Activated T-helper 2 cell treated with anti-CD3 and anti-CD28 coated beads, Interferon-gamma antibody, Interleukin-2, Interleukin-4, amounts not matched to agents 10 μg/mL and 5 μg/mL and 100 μg/mL, durations not matched to agents 14 hours and 24 hours and 36 hours (primary cell): ENCODE results near the gene EFNA1. TPM values are rescaled to one million over a fixed set of nuclear protein-coding genes. Genes with fewer than 3 reads are reported as not detected.

Source experiments
- DNase-seq: peaks from one replicate; pipeline ENCODE4 v3.0.0; 2021; ENCODE audit warnings: low spot score
- H3K27ac Mint-ChIP-seq: one replicate; pipeline ENCODE4 v1.8.0; 2021; ENCODE audit warnings: mixed read lengths
- H3K27me3 Mint-ChIP-seq: one replicate; pipeline ENCODE4 v1.8.0; 2021; ENCODE audit warnings: low read depth, mixed read lengths
- H3K36me3 Mint-ChIP-seq: one replicate; pipeline ENCODE4 v1.8.0; 2021; ENCODE audit warnings: low read depth, mixed read lengths
- H3K4me1 Mint-ChIP-seq: one replicate; pipeline ENCODE4 v1.8.0; 2021; ENCODE audit warnings: low read depth, mixed read lengths
- H3K4me3 Mint-ChIP-seq: one replicate; pipeline ENCODE4 v1.8.0; 2021; ENCODE audit warnings: low read depth, mild to moderate bottlenecking, moderate library complexity, mixed read lengths
- H3K9me3 Mint-ChIP-seq: one replicate; pipeline ENCODE4 v1.8.0; 2021; ENCODE audit warnings: mixed read lengths
- intact Hi-C: fragments of 100-400 bp; cut with micrococcal nuclease; formaldehyde crosslinking; loops from one replicate; pipeline ENCODE4 v1.15.1; 2023
- total RNA-seq: library from RNA; stranded (reverse); gene quantifications from 2 replicates; pipeline ENCODE4 v1.2.3, GENCODE V29; 2022

The EFNA1 gene, protein sequence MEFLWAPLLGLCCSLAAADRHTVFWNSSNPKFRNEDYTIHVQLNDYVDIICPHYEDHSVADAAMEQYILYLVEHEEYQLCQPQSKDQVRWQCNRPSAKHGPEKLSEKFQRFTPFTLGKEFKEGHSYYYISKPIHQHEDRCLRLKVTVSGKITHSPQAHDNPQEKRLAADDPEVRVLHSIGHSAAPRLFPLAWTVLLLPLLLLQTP
- 0.18 and 0.39 TPM in 2 replicates for total RNA-seq

DNA sequence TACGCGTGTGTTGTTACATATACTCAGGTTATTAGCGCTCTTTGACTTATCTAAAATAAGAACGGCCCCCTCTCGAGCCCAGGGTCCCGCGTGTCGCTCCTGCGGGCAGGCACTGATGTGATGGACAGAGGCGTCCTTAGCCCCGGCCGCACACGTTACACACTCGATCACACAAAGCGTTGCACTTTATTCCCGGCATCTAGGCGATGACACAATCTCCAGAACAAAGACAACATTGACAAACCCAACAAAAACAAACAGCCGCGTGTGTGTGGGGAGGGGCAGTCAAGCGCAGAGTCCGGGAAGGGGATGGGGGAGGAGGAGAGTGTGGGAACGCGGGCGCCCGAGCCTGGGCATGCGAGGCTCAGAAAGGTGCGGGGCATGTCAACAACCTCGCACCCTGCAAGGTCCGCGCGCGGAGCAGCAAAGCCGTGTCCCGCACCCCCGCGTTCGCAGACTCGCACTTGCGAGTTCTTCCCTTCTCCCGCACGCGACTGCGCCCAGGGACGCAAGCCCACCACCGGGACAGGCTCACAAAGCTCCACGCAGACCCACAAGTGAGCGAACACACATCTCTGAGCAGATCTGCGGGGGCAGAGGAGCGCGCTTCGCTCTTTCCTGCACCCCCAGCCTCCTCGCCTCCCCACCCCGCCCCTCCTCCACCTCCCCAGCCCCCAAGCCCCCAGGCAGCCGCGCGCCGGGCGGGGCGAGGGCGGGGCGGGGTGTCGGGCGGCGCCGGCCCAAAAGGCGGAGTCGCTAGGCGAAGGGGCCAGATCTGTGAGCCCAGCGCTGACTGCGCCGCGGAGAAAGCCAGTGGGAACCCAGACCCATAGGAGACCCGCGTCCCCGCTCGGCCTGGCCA lies at the start of gene EFNA1:
Gene EFNA1 (plus strand): TSS at position 772 of the 862 bp plus-strand sequence. CDS start 102 bp downstream, outside the sequence.
- H3K27ac Mint-ChIP-seq = peak within 1 kb of the TSS; percentile 36
- no peaks in the 10 kb centered on the region for H3K36me3 Mint-ChIP-seq
- peak; percentile 26 for DNase-seq
- H3K4me3 Mint-ChIP-seq = peak within 1 kb of the TSS; percentile 75
- peaks cover 18% of the 10 kb centered on the region for H3K4me1 Mint-ChIP-seq
- peaks cover 49% of the 10 kb centered on the region for H3K27me3 Mint-ChIP-seq
- no peaks in the 10 kb centered on the region for H3K9me3 Mint-ChIP-seq
- intact Hi-C loops = no loop called here

DNA sequence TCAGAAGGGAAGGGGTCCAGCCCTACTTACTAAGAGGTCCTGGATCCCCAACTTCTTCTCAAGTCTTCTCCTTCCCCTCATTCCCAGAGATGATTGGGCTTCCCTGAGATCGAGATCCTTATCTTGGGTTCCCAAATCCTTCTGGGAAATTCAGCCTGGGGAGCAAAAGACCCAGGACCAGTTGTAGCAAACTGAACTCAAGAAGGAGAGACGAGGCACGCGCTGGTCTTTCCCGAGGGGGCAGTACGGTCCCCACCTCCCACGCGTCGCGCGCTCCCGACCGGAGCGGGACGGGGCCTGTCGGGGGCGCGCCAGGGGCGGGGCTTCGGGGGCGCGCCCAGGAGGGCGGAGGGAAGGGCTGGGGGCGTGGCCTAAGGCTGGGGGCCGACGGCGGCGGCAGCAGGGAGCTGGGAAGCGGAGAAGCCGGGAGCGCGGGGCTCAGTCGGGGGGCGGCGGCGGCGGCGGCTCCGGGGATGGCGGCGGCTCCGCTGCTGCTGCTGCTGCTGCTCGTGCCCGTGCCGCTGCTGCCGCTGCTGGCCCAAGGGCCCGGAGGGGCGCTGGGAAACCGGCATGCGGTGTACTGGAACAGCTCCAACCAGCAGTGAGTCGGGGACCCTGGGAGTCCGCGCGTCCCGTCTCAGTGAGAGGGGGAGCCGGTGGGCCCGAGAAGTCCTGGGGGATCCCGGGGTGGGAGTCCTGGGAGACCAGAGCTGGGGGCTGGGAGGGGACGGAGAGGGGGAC lies 49.0 kb upstream of the EFNA1 start, which contains the start of gene EFNA3:
Gene EFNA3 (plus strand): TSS at position 369 of the 741 bp plus-strand sequence. CDS start 105 bp downstream, at position 474.
- H3K4me3 Mint-ChIP-seq = peak within 1 kb of the TSS; percentile 62
- H3K9me3 Mint-ChIP-seq = no peaks in the 10 kb centered on the region
- H3K27ac Mint-ChIP-seq = no peak within 1 kb of the TSS
- no peaks in the 10 kb centered on the region for H3K36me3 Mint-ChIP-seq
- H3K27me3 Mint-ChIP-seq = peaks cover 35% of the 10 kb centered on the region
- DNase-seq = peak; percentile 59
- intact Hi-C loops = no loop called here
- peaks cover 47% of the 10 kb centered on the region for H3K4me1 Mint-ChIP-seq

DNA sequence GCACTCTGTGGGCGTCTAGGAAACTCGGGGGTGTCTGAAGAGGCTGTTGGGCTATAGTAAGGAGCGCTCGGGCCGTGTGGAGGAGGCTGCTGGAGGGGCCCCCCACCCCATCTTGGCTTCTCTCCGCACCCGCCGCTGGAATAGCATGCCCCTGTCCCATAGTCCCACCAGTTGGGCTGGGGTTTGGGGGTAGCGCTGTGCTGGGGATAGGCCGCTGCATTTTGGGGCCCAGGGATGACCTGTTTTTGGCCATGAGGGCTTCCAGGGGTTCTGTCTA lies 48.5 kb upstream of the EFNA1 start:
- DNase-seq = no peak
- Mint-ChIP-seq H3K9me3 (no peaks in the 10 kb centered on the region), H3K27ac (no peak overlapping the region), H3K4me3 (peak overlapping the region; percentile 62), H3K4me1 (peaks cover 48% of the 10 kb centered on the region), H3K36me3 (no peaks in the 10 kb centered on the region), H3K27me3 (peaks cover 40% of the 10 kb centered on the region)
- intact Hi-C loops = no loop called here

DNA sequence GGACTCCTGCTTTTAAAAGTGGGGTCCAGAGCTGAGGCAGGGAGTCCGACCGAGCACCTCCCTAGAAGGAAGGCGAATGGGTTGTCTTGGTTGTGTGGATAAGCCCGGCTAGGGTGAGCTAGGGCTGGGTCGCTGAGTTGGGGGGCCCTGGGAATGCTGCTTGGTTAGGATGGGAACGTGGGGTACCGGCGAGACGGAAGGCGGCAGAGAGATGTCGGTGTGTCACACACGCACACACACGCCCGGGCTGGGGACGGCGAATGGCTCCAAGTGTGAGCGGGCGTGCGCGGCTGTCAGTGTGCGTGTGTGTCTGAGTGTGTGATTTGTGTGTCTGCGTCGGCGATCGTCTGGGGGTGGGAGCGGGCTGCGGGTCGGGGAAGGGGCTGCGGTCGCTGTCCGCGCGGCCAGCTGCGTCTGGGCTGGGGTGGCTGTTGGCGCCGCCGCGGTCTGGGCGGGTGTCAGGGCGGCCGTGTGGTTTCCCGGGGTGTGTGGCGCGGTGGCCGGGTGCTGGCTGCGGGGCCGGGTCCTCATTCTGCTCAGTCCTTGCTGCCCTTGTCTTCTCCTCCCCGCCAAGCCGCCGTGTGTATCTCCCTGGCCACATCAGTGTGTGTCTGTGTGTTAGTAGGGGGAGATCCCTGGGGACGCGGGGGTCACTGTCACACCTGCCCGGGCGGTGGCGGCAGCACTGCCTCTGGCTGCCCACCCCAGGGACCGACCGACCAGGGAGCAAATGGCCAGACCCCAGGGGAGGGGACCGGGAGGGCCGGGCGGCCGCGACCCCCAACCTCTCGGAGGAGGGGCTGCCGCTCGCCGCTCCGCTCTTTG lies 48.0 kb upstream of the EFNA1 start:
- DNase-seq = no peak

DNA sequence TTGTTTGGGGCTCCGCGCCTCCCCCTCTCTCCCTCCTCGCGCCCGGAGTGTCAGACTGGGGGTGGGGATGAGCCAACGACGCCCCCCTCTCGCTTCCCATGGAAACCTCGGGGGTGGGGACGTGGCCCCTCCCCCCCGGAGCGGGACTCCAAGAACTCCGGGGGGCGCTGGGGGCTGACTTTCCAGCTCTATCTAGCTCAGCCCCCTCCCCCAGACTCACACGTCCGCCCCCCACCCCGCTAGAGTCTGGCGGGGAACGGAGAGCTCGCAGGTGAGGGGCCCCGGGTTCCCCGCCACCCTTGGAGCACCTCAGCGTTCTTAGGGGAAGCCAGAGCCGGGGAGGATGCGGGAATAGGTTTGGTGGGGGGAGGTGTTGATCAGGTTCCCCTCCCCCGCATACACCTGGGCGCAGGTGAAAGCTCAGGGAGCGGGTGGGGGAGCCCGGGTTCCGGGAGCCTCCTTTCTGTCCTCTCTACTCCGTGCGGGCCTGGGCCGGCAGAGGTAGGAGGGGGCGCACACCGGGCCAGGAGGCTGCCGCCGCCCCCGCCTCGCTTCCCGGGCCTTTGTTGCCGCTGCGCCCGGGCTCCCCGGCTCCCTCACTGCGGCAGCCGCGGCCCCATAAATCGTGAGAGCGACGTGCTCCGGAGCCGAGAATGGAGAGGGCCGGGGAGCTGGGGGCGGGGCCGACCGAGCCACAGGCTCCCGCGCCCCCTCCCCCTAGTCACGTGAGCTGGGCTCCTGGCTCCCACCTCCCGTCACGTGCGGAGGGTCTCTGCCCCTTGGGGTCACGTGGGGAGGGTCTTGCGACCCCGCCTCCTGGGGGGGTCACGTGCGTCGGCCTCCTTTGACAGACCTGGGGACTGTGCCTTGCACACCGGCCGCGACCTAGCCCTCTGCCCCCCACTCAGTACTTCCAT lies 47.1 kb upstream of the EFNA1 start:
- DNase-seq = no peak
- Mint-ChIP-seq H3K9me3 (no peaks in the 10 kb centered on the region), H3K4me1 (peaks cover 52% of the 10 kb centered on the region), H3K27me3 (peaks cover 40% of the 10 kb centered on the region), H3K36me3 (no peaks in the 10 kb centered on the region), H3K27ac (no peak overlapping the region), H3K4me3 (no peak overlapping the region)
- intact Hi-C loops = loop anchor here (5.0 kb wide), 1 partner anchor 78 kb away; the partner anchor contains the start of gene ZBTB7B

More for the DNA sequence above, 48.0 kb upstream of the EFNA1 start:
- Mint-ChIP-seq H3K4me3 (peak overlapping the region; percentile 62), H3K9me3 (no peaks in the 10 kb centered on the region), H3K27me3 (peaks cover 40% of the 10 kb centered on the region), H3K36me3 (no peaks in the 10 kb centered on the region), H3K27ac (no peak overlapping the region), H3K4me1 (peaks cover 50% of the 10 kb centered on the region)
- intact Hi-C loops = loop anchor here (5.0 kb wide), 1 partner anchor 77 kb away; the partner anchor contains the start of gene ZBTB7B

DNA sequence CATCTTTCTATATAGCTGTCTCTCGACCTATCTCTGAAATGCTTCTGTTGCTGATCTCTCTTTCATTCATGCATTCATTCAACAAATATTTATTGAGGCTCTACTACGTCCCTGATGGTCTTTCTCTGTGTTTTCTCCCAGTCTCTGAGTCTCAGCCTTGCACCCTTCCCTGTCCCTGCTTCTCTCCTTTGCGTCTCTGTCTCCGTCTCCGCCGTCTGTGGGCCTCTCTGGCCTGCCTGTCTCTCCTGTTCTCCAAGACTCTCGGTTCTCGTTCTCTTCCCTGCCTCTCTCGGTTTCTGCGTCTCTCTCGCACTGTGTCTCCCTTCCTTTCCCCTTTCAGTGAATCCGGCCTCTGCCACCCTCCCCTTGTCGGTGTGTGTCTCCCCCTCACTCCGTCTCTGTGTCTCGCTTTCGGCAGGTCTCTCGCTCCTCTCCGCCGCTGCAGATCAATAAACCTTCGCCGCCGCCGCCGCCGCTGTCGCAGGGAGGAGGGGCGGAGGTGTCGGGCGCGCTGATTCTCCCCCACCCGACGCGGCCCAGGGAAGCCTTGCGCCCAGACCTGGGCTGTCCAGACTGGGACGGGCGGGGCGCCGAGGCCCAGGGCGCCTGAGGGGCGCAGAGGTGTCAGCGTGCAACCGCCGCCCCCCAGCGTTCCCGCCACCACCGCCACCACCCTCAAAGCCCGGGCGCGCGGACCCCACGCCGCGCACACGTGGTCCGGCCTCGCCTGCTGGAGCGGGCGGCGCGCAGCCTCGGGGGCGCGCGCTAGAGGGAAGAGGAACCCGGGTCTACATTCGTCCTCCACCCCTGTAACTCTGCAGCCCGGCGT lies 46.0 kb upstream of the EFNA1 start:
- H3K36me3 Mint-ChIP-seq = no peaks in the 10 kb centered on the region
- intact Hi-C loops = loop anchor here (5.0 kb wide), 1 partner anchor 79 kb away; the partner anchor contains the start of gene ZBTB7B
- no peak for DNase-seq
- peaks cover 46% of the 10 kb centered on the region for H3K4me1 Mint-ChIP-seq
- peak overlapping the region; percentile 52 for H3K4me3 Mint-ChIP-seq
- H3K27ac Mint-ChIP-seq = no peak overlapping the region
- no peaks in the 10 kb centered on the region for H3K9me3 Mint-ChIP-seq
- H3K27me3 Mint-ChIP-seq = peaks cover 40% of the 10 kb centered on the region

DNA sequence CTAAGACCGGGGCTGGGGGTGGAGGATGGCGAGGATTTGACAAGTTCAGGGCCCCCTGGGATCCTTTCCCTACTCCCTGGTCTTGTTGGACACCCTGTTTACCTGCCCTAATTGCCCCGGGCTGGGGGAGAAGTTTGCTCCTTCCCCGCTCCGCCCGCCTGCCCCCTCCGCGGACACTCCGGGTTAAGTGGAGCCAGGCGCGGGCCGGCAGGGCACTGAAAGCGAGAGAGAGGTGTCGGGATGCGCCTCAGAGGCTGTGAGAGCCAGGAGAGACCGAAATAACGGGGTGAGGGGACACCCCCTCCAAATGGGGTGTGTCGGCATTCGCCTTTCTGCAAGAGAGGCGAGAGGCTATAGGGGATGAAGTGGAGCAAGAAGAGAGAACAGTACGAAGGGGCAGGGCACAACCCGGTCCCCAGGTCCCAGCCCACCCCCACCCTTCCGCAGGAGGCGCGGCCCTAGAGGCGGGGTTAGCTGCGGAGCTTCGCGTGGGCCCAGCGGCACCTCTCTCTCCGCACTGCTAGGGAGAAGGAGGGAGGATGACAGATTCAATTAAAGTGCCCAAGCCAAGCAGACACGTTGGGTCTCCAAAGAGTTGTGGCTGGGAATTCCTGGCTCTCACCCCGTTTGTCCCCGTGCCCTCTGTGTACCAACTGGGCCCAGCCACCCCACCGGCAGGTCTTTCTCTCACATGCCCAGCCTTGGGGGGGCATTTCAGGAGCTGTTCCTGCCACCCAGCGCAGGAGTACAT lies 45.2 kb upstream of the EFNA1 start:
- H3K27ac Mint-ChIP-seq = no peak overlapping the region
- H3K27me3 Mint-ChIP-seq = peaks cover 40% of the 10 kb centered on the region
- peaks cover 44% of the 10 kb centered on the region for H3K4me1 Mint-ChIP-seq
- no peak for DNase-seq
- H3K9me3 Mint-ChIP-seq = no peaks in the 10 kb centered on the region
- intact Hi-C loops = loop anchor here (5.0 kb wide), 1 partner anchor 80 kb away; the partner anchor contains the start of gene ZBTB7B
- peak overlapping the region; percentile 52 for H3K4me3 Mint-ChIP-seq
- no peaks in the 10 kb centered on the region for H3K36me3 Mint-ChIP-seq

DNA sequence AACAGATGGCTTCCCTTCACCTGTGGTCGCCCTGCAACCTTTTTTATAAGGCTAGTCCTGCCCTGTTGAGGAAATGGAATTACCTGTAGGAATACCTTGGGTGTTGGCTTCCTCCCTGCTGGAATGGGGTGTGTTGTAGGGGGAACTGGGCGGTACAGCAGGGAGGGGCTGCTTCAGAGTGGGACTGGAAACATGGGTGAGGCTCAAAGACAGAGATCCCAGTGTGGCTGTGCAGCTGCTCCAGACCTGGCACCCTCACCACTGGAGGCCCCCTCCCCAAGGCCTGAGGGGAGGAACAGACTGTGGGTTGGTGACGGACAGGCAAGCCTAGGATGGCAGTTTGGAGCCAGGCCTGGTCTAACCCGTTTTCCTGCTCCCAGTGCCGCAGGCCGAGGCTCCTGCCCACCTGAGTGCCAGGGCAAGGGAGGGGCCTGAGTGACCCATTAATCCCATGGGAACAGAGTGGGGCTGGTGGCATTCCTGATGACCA lies 44.6 kb upstream of the EFNA1 start:
- DNase-seq = no peak
- H3K4me1 Mint-ChIP-seq = peaks cover 38% of the 10 kb centered on the region
- intact Hi-C loops = loop anchor here (5.0 kb wide), 1 partner anchor 81 kb away; the partner anchor contains the start of gene ZBTB7B
- peaks cover 37% of the 10 kb centered on the region for H3K27me3 Mint-ChIP-seq
- H3K36me3 Mint-ChIP-seq = no peaks in the 10 kb centered on the region
- no peak overlapping the region for H3K27ac Mint-ChIP-seq
- no peaks in the 10 kb centered on the region for H3K9me3 Mint-ChIP-seq
- no peak overlapping the region for H3K4me3 Mint-ChIP-seq

DNA sequence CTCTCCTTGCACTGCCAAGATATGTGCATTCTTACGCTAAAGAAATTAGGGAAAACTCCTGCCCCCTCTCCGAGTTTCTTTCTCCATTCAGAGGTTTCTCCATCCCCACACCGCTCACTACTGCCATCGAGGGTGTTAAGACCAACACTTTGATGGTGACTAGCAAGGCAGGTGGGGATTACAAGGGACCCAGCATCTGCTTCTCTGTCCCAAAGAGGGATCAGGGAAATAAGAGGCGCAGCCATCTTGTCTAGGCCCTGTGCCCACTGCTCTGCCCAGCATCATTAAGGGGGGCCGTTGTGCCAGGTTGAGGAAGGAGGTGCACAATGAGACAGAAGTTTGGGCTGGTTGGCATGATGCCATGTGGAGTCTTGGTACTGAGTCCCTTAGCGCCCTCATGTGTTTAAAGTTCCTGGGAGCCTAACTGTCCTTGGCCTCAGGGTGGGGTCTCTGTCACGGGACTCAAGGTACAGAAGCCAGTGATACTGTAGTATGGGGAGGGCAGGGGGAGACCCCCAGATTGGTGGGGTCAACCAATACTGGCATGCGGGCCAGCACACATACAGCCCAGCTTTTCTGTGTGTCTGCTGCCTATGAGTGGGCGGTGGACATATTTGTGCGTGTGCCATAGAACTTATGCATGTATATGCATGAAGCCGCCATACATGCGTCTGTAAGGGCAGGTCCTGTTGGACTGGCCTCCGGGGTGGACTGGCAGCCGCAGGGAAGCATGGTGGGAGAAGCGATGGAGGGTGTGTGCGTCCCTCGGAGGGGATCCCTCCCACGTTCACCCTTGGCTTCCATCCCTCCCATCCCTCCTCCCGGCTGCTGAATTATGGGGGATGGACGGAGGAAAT lies 43.6 kb upstream of the EFNA1 start:
- peaks cover 36% of the 10 kb centered on the region for H3K27me3 Mint-ChIP-seq
- peak overlapping the region; percentile 82 for H3K4me3 Mint-ChIP-seq
- intact Hi-C loops = loop anchor here (1.0 to 5.0 kb wide), 6 partner anchors 13 to 82 kb away; partner anchors contain the start of genes ADAM15, EFNA4, SLC50A1 and ZBTB7B
- peaks cover 37% of the 10 kb centered on the region for H3K4me1 Mint-ChIP-seq
- no peaks in the 10 kb centered on the region for H3K9me3 Mint-ChIP-seq
- DNase-seq = no peak
- H3K27ac Mint-ChIP-seq = no peak overlapping the region
- H3K36me3 Mint-ChIP-seq = no peaks in the 10 kb centered on the region
